Measurements from ENCODE around the gene EYA3.

EYA3 gene

DNA sequence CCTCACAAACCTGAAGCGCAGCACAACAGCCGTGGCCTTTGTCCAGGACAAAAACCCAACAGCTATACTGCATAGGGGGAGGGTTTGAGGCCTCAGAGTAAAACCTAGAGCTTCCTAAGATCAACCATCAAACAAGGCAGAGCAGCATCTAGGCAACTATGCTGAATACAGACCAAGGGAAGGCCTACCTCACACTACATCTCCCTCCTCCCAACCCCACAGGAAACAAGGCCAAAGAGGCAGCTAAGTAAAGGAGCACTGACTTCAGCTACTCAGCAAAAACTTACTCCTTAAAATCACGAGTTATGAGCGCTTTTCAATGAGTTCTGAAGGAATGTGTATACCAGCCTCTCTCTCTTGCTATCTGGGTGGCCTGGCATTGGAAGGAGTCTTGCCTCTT lies 116.3 kb downstream of the EYA3 start:
- no peak for DNase-seq

DNA sequence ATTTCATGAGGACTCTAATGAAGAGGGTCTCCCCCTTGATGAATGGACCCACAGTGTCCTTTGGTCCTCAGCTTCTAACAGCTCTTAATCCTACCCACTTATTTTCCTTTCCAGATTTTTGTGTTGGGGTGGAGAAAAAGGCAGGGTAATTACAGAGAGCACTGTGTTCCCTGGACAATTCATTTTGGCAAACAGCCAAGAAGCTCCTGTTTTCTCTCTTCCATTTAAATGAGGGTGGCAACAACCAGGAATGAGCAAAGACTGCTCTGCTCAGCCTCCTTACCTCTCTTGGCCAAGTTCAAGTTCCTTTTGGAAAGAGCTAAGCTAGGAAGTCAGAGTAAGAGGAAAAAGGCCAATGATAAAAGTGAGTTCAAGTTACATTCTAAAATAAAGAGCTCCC lies 116.7 kb downstream of the EYA3 start:
- peak in 6 of 51 donors; percentile 13 to 54 (median 32) for DNase-seq

DNA sequence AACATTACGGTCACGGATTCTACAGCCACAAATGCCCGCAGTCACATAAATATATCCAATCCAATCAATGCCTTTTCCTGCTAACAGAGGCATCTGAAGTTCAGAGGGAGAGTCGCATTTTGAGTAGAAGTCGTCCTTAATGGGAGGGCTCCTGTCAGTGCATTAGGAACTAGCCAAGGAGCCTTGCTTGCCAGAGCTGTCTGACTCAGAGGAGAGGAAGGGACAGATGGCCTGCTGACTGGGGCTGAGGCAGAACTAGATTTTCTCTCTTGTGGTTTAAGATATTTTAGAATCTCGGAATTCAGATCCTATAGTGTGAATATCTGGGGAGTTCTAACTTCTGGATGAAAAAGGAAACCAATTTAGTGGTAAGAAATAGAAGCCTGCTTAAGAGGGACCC lies 118.0 kb downstream of the EYA3 start:
- DNase-seq, result peak in 8 of 51 donors; percentile 15 to 58 (median 30)

DNA sequence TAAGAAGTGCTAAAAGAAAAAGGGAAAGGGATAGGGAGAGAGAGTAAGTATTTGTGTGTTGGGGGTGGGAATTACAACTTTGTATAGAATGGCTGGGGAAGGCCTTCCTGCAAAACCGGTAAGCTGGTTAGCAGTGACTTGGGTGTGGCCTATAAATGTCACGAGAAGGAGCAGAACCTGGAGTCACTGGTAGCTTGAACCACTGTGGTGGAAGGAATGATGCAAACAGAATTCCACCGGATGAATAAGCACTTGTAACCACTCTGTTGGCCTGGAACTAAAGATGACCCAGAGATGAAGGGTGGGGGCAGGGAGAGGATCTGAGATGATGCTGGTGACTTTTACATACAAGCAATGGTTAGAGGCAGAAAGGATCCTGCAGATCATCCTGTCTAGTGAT lies 119.7 kb downstream of the EYA3 start:
- no peak for DNase-seq

DNA sequence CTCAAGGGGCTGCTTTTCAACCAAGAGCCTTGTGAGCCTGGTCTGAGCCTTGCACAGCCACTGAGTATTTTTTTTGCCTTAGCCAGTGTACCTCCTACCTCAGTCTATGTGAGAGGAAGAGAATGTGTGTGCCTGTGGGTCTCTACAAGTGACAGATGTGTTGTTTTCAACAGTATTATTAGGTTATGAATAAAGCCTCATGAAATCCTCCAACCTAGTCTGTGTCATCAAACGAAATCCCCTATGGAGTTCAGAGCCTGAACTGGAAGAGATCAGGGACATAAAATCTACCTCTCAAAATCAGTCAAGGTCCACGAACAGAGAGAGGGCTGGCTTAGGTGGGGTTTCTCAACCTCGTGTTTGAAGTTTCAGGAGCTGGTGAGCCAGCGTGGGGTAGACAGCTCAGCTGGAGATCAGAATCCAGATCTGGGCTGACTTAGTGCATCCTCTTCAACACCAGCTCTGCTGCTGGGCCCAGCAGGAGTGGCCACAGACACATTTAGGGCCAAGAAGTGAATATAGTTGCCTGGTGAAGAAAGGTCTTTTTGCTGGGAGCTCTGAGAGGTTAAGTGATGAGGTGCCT lies 120.4 kb downstream of the EYA3 start:
- no peak for DNase-seq

DNA sequence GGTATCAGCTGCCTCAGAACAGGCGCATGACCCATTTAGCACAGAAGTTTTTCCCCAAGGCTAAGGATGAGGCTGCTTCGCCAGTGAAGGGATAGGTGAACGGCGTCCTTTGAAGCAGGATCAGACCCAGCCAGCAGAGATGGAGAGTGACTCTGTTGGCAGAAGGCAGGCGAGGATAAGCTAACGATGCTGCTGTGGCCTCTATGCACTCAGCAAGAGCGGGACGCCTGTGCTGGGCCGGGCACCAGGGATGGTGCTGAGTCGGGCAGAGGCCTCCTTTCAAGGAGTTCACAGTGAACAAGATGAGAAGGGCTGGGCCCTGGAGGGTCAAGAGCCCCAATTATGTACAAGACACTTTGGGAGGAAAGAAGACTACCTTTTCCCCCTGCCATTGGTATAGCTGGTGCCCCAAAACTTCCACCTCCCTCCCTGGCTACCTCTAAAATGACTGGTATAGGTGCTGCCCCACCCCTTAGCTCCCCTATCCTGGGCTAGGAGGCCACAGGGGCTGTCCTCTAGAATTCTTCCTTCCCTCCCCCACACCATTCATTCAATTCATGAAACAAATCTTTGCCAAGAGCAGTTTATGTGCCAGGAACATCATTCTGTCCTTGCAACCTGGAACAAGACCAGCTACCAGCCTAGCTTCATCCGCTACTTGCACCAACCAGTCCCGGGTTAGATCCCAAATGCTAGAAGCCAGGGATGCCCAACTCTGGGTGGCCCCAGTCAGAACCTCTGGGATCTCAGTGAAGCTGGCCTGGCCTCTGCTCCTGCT lies 121.1 kb downstream of the EYA3 start:
- DNase-seq, result peak in 4 of 51 donors; percentile 11 to 25 (median 18)

DNA sequence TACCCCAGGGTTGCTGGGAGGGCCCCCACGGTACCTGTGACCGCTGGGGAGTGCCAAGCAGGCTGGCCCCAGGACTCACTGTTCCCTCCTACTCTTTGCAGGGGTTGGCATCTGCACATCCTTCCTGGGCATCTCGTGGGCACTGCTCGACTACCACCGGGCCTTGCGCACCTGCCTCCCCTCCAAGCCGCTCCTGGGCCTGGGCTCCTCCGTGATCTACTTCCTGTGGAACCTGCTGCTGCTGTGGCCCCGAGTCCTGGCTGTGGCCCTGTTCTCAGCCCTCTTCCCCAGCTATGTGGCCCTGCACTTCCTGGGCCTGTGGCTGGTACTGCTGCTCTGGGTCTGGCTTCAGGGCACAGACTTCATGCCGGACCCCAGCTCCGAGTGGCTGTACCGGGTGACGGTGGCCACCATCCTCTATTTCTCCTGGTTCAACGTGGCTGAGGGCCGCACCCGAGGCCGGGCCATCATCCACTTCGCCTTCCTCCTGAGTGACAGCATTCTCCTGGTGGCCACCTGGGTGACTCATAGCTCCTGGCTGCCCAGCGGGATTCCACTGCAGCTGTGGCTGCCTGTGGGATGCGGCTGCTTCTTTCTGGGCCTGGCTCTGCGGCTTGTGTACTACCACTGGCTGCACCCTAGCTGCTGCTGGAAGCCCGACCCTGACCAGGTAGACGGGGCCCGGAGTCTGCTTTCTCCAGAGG lies 121.9 kb downstream of the EYA3 start:
- DNase-seq, result no peak

DNA sequence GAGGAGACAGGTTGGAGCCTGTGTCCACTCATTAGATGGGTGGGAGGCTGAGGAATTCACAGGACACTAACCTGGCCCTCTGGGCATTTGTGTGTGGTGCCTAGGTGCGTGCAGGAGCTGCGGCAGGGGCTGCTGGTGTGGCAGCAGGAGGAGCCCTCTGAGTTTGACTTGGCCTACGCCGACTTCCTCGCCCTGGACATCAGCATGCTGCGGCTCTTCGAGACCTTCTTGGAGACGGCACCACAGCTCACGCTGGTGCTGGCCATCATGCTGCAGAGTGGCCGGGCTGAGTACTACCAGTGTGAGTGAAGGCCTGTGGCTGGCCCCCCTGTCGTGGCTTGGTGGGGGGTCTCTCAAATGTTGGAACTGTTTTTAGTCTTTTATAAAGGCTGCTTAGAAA lies 125.0 kb downstream of the EYA3 start:
- no peak for DNase-seq

DNA sequence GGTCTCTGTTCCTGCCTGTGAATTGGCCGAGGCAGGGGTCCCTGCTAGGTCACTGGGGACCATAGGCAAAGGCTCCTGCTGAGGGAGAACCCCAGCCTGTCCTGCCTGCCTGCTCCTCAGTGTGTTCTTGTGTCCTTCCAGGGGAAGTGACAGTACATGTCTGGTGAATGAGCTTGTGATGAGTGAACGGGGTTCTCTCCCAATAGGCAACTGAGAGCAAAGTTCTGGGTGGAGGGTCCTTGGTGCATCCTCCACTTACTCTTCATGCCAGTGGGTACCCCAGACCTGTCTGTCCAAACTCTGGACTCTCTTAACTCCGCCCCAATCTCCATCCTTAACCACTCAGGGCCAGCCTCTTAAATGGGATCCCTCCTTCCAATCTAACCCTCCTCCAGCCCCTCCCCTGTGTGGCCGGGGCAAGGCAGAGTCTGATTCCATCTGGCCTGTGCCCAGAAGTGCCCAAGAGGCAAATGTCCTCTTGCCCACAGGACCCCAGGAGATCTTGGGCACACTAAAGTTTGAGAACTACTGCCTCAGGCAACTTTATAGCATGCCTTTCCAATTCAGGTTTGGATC lies 126.7 kb downstream of the EYA3 start:
- no peak for DNase-seq

DNA sequence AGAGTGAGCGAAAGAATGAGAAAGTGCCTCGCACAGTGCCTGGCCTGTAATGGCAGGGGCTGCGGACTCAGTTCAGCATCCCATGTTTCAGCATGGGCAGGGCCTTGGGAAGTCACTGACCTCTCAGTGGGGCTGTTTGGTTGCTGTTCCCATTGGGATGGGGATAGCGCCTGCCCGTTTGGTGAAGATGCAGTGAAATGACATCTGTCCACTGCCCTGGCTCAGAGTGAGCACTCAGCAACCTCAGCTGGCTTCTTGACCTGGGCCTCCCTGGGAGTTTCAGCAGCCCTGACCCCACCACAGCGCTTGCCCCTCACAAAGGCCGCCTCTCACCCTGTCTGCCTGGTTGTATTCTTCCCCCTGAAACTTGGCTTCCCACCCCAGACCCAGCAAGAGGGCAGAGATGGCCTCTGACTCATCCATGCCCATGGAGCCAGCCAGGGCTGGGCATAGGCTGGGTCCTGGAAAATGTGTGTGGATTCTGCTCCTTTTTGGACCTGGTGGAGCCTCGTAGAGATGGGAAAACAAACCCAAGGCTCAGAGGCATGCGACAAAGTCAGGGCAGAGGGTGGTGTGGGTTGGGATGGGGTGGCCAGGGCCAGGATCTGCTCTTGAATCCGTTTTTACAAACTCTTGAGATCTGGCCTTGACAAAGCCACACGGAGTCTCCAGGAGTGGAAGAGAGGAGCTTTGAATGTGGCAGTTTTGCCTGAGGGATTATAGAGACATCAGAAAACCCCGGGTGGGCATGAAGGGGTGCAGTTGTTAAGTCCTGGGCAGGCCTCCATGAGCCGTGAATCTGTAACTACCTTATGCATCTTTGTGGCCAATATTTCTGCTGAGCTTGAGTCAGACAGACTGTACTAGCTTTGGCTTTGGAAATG lies 127.4 kb downstream of the EYA3 start:
- DNase-seq, result peak in 11 of 51 donors; percentile 15 to 49 (median 33)

DNA sequence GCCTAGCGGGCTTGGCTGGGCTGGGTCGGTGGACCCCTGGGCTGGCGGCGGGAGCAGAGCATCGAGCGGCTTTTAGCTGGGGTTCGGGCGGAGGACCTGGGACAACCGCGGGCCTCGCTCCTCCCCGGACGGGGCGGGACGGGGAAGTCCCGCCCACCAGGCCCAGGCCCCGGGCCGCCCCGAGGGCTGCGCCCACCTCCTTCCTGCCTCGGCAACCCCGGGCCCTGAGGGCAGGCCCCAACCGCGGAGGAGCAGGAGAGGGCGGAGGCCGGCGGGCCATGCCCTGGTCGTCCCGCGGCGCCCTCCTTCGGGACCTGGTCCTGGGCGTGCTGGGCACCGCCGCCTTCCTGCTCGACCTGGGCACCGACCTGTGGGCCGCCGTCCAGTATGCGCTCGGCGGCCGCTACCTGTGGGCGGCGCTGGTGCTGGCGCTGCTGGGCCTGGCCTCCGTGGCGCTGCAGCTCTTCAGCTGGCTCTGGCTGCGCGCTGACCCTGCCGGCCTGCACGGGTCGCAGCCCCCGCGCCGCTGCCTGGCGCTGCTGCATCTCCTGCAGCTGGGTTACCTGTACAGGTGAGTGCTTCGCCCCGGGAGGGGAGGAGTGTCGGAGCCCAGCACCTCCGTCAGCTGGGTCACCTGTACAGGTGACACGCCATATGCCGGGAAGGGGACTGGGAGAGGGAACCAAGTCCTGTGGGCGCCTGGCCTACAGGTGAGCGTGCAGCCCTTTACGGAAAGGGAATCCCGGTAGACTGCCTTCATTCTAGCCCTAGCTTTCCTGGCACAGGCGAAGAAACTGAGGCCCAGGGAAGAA lies 128.4 kb downstream of the EYA3 start, which contains the start of gene XKR8:
XKR8 (plus strand) TSS at position 182 of the 812 bp plus-strand sequence; CDS start at position 279, 97 bp downstream.
- DNase-seq, result peak in 42 of 51 donors; percentile 16 to 75 (median 54)

DNA sequence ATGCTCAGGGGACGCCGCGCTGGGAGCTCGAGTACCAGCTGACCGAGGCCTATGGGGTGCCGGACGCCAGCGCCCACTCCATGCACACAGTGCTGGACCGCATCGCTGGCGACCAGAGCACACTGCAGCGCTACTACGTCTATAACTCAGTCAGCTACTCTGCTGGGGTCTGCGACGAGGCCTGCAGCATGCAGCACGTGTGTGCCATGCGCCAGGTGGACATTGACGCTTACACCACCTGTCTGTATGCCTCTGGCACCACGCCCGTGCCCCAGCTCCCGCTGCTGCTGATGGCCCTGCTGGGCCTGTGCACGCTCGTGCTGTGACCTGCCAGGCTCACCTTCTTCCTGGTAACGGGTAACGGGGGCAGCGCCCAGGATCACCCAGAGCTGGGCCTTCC lies 129.9 kb downstream of the EYA3 start:
- no peak for DNase-seq

DNA sequence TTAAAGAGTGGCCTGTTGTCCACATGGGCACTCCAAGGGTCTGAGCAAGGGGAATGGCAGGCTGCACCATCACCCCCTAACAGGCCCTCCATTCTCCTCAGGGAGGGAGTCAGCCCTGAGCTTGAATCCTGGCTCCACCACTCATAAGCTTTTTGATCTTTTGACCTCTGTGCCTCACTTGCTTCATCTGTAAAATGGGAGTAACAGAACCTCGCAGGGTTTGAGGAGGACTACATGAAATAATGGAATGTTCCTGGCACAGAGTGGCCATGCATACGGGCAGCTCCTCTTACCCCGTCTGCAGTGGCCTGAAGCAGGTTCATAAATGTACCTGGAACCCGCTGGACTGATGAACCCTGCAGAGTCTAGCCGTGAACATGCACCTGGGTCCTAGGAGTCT lies 130.8 kb downstream of the EYA3 start:
- DNase-seq, result no peak

DNA sequence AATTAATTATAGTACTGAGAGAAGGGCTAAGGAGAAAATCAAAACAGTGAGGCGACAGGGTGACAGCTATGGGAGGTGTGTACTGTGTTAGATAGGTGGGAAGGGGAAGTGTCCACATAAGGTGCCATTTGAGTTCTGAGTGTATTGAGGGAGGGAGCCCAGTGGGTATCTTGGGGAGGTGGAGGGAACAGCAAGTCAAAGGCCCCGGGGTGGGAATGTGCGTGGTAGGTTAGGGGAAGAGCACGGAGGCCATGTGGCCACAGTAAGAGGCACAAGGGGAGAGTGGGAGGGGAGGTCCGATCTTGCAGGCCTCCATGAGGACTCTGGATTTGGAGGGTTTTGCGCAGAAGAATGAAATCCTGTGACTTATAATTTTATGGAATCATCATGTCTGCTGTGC lies 131.6 kb downstream of the EYA3 start:
- DNase-seq, result no peak

DNA sequence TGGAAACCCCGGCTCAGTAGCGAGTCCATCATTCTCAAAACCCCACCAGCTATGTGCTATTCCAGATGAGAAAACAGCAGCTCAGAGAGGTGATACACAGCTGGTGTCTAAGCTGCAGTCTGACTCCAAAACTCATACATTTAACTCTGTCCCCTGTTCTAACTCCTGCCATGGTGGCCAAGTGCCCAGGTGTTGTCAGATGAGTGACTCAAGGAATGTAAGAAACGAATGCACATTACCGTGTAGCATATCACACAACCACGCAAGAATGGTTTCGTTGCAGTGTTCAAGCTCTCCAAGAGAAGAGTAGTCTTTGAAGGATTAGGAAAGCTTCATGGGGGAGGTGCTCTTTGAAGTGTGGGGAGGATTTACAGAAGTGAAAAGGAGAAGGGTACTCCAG lies 133.3 kb downstream of the EYA3 start:
- no peak for DNase-seq

DNA sequence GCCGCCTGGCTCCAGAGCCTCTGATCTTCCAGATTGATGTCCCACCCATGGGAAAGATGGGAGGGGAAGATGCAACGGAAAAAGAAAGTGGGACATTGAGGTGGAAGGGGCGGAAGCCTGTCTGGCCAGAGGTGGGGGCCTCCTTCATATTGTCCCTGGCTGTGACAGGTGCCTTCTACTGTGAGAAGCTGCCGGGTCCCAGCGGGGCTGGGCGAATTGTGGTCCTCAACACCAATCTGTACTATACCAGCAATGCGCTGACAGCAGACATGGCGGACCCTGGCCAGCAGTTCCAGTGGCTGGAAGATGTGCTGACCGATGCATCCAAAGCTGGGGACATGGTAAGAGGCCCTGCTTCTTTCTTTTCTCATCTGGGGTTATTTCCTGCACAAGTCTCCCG lies 134.2 kb downstream of the EYA3 start:
- DNase-seq, result no peak

DNA sequence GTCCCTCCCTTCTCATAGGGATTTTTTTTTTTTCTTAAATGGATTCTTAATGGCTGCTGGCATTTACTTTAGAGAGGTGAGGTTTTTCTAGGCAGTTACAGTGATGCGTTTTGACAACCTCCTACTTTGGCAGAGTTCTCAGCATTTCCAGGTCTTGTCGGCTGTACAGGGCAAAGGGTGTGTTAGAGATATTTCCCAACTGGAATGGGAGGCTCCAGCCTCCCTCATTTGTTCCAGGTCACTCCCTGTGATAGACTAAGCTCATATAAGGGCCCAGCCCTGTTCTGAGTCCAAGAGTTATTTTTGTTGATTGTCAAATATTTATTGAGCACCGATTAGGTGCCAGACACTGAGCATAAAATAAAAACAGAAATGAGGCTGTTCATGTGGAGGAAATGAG lies 136.3 kb downstream of the EYA3 start:
- DNase-seq, result no peak

DNA sequence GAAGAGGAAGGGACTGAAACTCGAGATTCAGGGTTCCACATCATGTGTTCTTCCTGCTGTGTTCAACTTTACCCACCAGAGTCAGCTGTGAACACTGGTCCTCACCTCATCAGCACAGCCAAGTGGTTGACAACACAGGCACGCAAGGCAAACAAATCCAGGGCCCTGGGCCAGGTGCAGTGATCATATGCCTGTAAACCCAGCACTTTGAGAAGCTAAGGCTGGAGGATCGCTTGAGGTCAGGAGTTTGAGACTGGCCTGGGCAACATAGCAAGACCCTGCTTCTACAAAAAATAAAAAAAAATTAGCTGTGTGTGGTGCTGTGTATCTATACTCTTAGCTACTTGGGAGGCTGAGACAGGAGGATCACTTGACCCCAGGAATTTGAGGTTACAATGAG lies 137.0 kb downstream of the EYA3 start:
- no peak for DNase-seq

DNA sequence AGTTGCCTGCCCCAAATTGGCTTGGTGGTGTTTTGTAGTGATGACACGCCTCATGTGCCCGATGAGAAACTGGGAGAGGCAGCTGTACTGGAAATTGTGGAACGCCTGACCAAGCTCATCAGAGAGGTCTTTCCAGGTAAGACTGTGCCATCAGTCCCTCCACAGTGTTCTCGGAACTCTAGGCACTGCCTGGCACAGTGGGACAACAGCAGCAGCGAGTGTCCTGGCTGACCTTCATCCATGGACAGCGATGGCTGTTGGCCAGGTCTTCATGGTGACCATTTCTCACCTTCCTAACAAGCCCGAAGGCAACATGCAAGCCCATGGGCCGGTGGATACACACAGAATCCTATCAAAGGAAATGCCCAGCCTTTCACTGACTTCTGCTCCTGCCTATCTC lies 139.4 kb downstream of the EYA3 start:
- no peak for DNase-seq

DNA sequence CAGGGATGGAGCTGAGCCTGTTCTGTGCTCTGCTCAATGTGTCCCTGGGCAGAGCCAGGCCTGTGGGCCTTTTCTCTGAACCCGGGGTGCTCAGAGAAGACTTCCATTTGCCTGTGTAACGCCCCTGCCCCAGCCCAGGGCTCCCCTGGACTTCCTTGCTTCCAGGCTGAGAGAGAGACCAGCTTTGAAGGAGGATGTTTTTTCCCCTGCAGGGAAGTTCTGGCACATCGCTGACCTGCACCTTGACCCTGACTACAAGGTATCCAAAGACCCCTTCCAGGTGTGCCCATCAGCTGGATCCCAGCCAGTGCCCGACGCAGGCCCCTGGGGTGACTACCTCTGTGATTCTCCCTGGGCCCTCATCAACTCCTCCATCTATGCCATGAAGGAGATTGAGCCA lies 143.4 kb downstream of the EYA3 start:
- DNase-seq, result no peak

Data from hypothalamus (tissue), 51 donors.